Measurements from ENCODE around the gene ARHGAP10. TPM values are rescaled to one million over a fixed set of nuclear protein-coding genes. Genes with fewer than 3 reads are reported as not detected.
A peak's percentile ranks its signal among the peaks of the same experiment; 100 is the strongest.

Gene ARHGAP10
- total RNA-seq, 4 donors from 2014 or later = 186 to 296 (median 192) TPM

DNA sequence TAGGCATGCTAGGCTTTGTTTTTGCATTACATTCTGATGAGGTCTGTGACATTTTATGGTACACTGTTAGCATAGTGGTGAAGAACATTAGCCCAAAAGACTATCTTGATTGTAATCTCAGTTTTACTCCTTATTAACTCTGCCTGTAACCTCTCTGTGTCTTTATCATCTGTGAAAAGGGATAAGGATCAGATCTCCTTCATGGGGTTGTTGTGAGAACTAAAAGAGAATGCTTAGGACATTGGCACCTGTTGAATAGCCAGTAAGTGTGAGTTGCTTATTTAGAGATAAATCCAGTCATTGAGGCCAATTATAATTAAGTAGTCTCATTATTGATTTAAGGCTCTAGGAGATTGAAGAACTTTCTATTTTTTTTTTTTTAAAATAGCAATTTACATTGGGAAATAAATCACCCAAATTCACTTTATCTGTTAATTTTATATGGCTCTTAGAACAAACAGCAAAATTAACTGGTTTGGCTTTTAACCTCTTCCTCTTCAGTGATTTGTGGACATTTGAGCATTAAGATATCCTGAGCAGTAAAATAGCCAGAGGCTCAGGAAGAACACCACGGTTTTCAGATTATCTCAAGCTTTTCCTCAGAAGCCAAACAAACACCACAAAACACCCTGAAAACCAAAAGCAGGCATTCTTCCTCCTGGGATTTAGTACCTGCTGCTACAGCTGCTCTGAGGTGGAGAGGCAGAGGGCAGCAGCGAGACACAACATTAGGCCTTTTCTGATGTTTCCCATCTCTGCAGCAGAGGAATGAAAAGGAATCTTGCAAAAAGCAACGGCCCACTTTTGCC lies 192.9 kb downstream of the ARHGAP10 start:
- no peak for TF ChIP-seq POLR2AphosphoS5 (IDR thresholded peaks at IDR 0.05)
- TF ChIP-seq, protein P1, sequence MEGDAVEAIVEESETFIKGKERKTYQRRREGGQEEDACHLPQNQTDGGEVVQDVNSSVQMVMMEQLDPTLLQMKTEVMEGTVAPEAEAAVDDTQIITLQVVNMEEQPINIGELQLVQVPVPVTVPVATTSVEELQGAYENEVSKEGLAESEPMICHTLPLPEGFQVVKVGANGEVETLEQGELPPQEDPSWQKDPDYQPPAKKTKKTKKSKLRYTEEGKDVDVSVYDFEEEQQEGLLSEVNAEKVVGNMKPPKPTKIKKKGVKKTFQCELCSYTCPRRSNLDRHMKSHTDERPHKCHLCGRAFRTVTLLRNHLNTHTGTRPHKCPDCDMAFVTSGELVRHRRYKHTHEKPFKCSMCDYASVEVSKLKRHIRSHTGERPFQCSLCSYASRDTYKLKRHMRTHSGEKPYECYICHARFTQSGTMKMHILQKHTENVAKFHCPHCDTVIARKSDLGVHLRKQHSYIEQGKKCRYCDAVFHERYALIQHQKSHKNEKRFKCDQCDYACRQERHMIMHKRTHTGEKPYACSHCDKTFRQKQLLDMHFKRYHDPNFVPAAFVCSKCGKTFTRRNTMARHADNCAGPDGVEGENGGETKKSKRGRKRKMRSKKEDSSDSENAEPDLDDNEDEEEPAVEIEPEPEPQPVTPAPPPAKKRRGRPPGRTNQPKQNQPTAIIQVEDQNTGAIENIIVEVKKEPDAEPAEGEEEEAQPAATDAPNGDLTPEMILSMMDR (IDR thresholded peaks at IDR 0.05) = peak in 1 of 3 experiments; percentile 21
- Histone ChIP-seq H3K4me1 (peaks cover 15 to 42% (median 29%) of the 10 kb centered on the region in 4 donors), H3K27me3 (no peaks in the 10 kb centered on the region), H3K36me3 (peaks cover 4 to 47% (median 9%) of the 10 kb centered on the region in 4 donors), H3K9me3 (no peaks in the 10 kb centered on the region), H3K27ac (replicated peaks in 1 of 4) (no peak overlapping the region), H3K4me3 (no peak overlapping the region)
- DNase-seq (ENCODE audit: extremely low spot score) = no peak
- 39% methylated on average over 3 of the region's 3 CpGs for WGBS
- intact Hi-C loops (cut with DNase I) = no loop called here

DNA sequence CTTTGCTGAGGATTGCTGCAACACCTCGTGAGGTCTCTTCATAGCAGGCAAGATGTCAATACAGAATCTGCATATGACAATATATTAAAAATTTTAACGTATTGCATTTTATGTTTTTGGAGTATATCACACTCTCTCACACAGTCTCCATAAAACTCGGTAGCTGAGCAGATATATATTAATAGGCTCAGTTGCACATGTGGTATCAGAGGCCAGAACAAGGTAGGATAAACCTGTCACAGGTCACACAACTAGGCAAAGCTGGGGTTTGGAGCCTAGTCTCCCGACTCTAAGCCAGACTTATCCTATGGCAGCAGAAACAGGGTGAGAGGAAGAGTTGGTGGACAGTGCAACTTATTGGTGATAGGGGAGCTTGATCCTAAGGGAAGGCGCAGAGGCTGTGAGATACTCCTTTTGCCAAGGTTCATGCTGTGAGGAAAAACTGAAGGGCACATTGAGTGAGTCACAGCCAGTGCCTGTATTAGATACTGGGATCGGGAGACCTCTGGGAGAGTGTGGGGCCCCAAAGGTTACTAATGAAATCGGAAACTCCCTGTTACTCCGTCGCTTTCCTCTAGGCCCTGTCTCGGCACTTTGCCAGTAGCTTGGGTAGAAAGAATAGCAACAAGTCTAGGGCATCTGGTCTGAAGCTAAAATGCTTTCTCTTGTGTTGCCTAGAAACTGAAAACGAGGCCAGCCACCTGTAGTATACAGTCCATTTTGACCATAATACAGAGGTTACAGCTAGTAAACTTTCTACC lies 195.7 kb downstream of the ARHGAP10 start:
- Histone ChIP-seq H3K4me3 (no peak overlapping the region), H3K27me3 (no peaks in the 10 kb centered on the region), H3K9me3 (no peaks in the 10 kb centered on the region), H3K36me3 (peaks cover 5 to 50% (median 10%) of the 10 kb centered on the region in 4 donors), H3K4me1 (peaks cover 15 to 42% (median 30%) of the 10 kb centered on the region in 4 donors), H3K27ac (replicated peaks in 1 of 4) (peak overlapping the region in 3 of 4 donors; percentile 4 to 53 (median 25))
- DNase-seq (ENCODE audit: extremely low spot score) = no peak
- TF ChIP-seq POLR2A (IDR thresholded peaks at IDR 0.05; ENCODE audit: low read depth) (no peak), POLR2AphosphoS5 (IDR thresholded peaks at IDR 0.05) (peak in 1 of 2 donors; percentile 11)
- intact Hi-C loops (cut with DNase I) = no loop called here
- whole genome bisulfite sequencing = 72% methylated on average over 11 of the region's 11 CpGs

DNA sequence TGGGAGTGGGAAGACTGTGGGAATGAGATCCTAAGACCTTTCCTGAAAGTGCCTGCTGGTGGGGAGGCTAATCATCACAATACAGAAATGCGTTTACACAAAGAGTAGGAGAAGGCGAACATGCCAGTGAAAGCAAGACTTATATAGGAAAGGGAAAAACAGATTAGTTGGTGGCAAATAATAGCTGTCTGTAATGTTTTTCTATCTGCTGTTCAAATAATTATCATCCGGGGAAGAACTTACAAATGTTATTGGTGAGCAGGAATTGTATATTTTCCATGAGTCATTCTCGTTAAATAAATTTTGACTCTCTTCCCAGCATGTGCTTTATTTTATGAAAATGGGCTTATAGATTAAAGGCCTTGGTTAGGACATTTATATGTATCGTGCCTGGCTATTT lies 196.5 kb downstream of the ARHGAP10 start:
- H3K36me3 ChIP-seq = peaks cover 5 to 50% (median 10%) of the 10 kb centered on the region in 4 donors
- peaks cover 15 to 44% (median 34%) of the 10 kb centered on the region in 4 donors for H3K4me1 ChIP-seq
- no peak for TF ChIP-seq POLR2A (IDR thresholded peaks at IDR 0.05; ENCODE audit: low read depth)
- no peak for TF ChIP-seq POLR2AphosphoS5 (IDR thresholded peaks at IDR 0.05)
- TF ChIP-seq, protein P1 (IDR thresholded peaks at IDR 0.05) = no peak
- TF ChIP-seq EP300 (IDR thresholded peaks at IDR 0.05) = no peak
- H3K27ac ChIP-seq (replicated peaks in 1 of 4) = peak overlapping the region; percentile 4 to 53 (median 24)
- H3K9me3 ChIP-seq = no peaks in the 10 kb centered on the region
- DNase-seq (ENCODE audit: extremely low spot score) = no peak
- H3K27me3 ChIP-seq = no peaks in the 10 kb centered on the region
- WGBS = 34% methylated on average over 5 of the region's 5 CpGs
- no peak overlapping the region for H3K4me3 ChIP-seq
- intact Hi-C loops (cut with DNase I) = no loop called here

DNA sequence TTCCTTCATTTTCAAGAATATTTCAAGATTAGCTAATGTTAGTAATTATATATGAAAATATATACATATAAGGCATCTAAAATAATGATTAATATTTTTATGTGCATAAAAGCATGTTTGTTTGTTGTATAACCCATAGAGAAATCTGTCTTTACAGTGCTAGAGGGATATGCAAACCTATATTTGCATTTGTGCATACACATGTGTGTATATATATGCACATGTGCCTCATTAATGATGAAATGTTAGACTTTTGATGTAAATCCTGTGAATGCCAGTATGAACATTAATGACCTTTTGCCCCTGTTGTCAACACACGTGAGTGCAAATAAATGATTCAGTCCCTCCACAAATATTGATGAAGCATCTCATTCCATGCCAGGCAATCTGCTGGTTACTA lies 197.9 kb downstream of the ARHGAP10 start:
- no peak for DNase-seq (ENCODE audit: extremely low spot score)
- H3K9me3 ChIP-seq = no peaks in the 10 kb centered on the region
- TF ChIP-seq, protein P1 (IDR thresholded peaks at IDR 0.05) = no peak
- TF ChIP-seq POLR2AphosphoS5 (IDR thresholded peaks at IDR 0.05) (no peak), EP300 (IDR thresholded peaks at IDR 0.05) (no peak), POLR2A (IDR thresholded peaks at IDR 0.05; ENCODE audit: low read depth) (no peak)
- H3K27ac ChIP-seq (replicated peaks in 1 of 4) = no peak overlapping the region
- peaks cover 15 to 42% (median 33%) of the 10 kb centered on the region in 4 donors for H3K4me1 ChIP-seq
- H3K27me3 ChIP-seq = no peaks in the 10 kb centered on the region
- H3K36me3 ChIP-seq = peaks cover 5 to 57% (median 14%) of the 10 kb centered on the region in 4 donors
- intact Hi-C loops (cut with DNase I) = no loop called here
- H3K4me3 ChIP-seq = no peak overlapping the region
- 72% methylated on average over 1 of the region's 1 CpG for WGBS

DNA sequence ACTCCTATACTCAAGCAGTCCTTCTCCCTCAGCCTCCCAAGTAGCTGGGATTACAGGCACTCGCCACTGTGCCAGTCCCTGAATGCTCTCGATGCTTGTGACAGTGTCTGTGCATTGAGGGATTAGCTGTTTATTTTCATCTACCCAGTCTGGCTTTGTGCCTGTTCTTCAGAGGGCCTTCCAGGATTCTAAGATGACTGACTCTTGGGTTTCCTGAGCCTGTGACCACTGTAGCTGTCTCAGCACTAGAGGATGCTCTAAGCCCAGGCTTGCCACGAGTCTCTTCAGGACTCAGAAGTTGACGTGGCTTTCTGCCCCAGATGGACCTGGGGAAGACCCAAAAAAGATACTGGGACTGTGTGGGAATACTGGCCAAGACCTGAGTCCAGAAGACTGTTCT lies 201.4 kb downstream of the ARHGAP10 start:
- Histone ChIP-seq H3K9me3 (no peaks in the 10 kb centered on the region), H3K36me3 (peaks cover 5 to 46% (median 18%) of the 10 kb centered on the region in 4 donors), H3K27ac (replicated peaks in 1 of 4) (no peak overlapping the region), H3K4me1 (peaks cover 7 to 21% (median 14%) of the 10 kb centered on the region in 4 donors), H3K4me3 (no peak overlapping the region), H3K27me3 (no peaks in the 10 kb centered on the region)
- intact Hi-C loops (cut with DNase I) = no loop called here
- DNase-seq (ENCODE audit: extremely low spot score) = no peak
- TF ChIP-seq POLR2A (IDR thresholded peaks at IDR 0.05; ENCODE audit: low read depth) (no peak), EP300 (IDR thresholded peaks at IDR 0.05) (no peak), POLR2AphosphoS5 (IDR thresholded peaks at IDR 0.05) (no peak)
- TF ChIP-seq, protein P1 (IDR thresholded peaks at IDR 0.05) = no peak
- WGBS = 45% methylated on average over 4 of the region's 4 CpGs

Measured in esophagus muscularis mucosa (tissue), 4 donors.